ENCODE measurements around the gene KCNK4.

Gene KCNK4

DNA sequence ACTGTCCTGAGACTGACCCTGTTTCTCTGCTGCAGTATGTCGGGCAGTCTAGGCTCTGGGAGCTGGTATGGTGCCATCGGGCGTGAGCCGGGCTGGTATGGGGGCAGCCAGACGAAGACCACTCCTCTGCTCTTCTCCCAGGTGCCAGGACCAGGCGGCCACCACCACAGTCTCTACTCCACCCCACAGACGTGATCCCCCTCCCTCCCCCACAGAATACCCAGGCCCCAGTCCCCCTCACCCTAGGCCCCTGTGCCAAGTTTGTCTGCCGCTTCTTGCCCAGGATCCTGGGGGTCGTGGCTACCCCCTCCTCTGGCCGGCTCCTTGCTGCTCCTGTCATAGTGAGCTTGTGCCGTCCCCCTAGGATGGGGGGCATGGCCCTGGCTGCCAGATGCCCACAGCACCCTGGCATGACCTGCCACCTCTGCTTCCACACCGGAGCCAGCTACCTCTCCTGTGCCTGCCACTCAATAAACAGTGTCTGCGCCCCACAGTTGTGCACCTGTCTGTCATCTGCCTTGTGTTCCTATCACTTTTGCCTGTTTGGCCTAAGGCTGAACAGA is 2.0 kb upstream of the KCNK4 start:
- DNase-seq (ENCODE audit: low spot score), result no peak
- no peak for FAIRE-seq

- DNase-seq (ENCODE audit: low spot score) (no peak), FAIRE-seq (no peak)
Measured at GRCh38 chr11:64290352-64291261, 495 bp upstream of the KCNK4 start.

DNA sequence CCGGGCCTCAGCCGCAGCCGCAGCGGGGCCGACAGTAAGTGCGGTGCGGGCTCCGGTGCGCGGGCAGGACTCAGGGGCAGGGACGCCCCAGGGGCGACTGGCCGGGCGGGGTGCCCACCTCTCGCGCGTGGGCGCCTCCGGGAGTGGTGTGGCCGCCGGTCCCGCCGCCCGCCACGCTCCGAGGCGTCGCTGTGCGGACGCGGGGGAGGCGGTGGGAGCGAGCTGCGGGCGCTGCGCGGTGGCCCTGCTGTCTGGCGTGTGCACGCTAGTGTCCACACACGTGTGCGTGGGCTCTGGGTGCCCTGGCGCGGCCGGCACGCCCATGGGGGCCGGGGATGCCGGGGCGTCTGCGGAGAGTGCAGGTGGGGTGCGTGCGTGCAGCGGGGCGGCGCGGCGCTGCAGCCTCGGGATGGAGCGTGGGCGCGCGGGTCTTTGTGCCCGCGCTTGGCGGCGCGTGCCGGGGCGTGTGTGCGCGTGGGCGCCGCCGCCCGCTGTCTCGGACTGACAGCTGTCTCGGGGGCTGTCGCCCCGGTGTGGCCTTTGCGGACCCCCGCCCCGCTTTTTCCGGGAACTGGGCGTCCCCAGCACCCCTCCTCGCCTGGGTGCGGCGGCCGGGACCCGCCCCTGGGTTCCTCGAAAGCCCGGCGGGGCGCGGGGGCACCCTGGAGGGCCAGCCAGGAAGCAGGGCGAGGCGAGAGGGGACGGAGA is 804 bp downstream of the KCNK4 start:
- no peak for FAIRE-seq
- DNase-seq (ENCODE audit: low spot score), result no peak

- no peak for FAIRE-seq
Measured at GRCh38 chr11:64292460-64293254, 1.6 kb downstream of the KCNK4 start.

GRCh38 chr11:64294774-64295173 is 3.7 kb downstream of the KCNK4 start:
- DNase-seq (ENCODE audit: low spot score), result no peak
- no peak for FAIRE-seq

More at GRCh38 chr11:64292460-64293254, 1.6 kb downstream of the KCNK4 start:
- no peak for DNase-seq (ENCODE audit: low spot score)

DNA sequence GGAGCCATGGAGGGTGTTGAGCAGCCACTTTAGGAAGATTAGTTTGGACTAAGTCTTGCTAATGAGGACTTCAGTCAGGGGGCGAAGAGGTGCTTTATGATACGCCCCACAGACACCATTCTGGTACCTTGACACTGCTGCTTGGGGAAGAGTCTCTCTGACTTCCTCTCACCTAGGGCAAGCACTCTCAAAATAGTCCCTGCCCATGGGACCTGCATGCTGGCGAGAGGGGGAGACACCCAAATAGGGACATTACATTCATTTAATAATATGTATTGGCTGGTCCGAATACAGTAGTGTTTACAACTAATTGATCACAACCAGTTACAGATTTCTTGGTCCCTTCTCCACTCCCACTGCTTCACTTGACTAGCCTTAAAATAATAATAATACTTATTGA is 4.7 kb downstream of the KCNK4 start:
- no peak for DNase-seq (ENCODE audit: low spot score)
- FAIRE-seq, result no peak

DNA sequence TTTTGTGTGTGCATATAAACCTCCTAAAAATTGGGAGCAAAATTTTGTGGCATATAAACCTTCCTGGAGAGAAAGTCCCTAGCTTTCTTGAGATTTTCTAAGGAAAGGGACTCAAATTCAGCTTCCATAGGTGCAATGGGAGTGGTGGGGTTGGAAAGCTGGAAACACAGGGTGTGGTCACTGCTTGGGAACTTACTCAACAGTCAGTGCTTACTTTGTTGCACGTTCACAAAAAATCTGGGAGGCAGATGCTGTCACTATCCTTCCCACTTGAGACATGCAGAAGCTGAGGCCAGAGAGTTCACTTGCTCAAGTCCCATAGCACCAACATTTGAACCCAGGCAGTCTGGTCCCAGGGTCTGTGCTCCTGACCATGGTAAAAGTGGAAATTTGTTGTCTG is 5.1 kb downstream of the KCNK4 start:
- DNase-seq (ENCODE audit: low spot score) (no peak), FAIRE-seq (no peak)

- FAIRE-seq, result no peak
- no peak for DNase-seq (ENCODE audit: low spot score)
Measured at GRCh38 chr11:64296830-64297698, 6.0 kb downstream of the KCNK4 start.

GRCh38 chr11:64297699-64298358 is 6.7 kb downstream of the KCNK4 start:
- DNase-seq (ENCODE audit: low spot score) (no peak), FAIRE-seq (no peak)

DNA sequence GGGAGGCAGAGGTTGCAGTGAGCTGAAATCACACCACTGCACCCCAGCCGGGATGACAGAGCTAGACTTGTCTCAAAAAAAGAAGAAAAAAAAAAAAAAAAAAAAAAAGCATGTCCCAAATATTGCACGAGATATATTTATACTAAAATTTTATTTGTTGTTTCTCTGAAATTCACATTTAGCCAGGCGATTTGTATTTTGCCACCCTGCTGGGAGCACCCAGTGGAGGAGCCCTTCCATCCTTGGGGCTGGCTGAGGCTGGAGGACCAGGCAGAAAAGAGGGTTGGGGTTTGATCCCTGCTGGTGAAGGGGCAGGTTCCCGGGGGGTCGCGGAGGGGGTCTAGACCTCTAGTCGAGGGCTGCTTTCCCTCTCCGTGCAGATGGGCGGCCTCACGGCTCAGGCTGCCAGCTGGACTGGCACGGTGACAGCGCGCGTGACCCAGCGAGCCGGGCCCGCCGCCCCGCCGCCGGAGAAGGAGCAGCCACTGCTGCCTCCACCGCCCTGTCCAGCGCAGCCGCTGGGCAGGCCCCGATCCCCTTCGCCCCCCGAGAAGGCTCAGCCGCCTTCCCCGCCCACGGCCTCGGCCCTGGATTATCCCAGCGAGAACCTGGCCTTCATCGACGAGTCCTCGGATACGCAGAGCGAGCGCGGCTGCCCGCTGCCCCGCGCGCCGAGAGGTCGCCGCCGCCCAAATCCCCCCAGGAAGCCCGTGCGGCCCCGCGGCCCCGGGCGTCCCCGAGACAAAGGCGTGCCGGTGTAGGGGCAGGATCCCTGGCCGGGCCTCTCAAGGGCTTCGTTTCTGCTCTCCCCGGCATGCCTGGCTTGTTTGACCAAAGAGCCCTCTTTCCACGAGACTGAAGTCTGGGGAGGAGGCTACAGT is 8.1 kb downstream of the KCNK4 start:
- DNase-seq (ENCODE audit: low spot score) (no peak), FAIRE-seq (no peak)

GRCh38 chr11:64299847-64300648 is 8.9 kb downstream of the KCNK4 start, which contains the start of gene CATSPERZ:
Gene CATSPERZ, plus strand, starts transcription at chr11:64300358. Its CDS starts 53 bp downstream, at chr11:64300411.
- FAIRE-seq, result no peak

DNA sequence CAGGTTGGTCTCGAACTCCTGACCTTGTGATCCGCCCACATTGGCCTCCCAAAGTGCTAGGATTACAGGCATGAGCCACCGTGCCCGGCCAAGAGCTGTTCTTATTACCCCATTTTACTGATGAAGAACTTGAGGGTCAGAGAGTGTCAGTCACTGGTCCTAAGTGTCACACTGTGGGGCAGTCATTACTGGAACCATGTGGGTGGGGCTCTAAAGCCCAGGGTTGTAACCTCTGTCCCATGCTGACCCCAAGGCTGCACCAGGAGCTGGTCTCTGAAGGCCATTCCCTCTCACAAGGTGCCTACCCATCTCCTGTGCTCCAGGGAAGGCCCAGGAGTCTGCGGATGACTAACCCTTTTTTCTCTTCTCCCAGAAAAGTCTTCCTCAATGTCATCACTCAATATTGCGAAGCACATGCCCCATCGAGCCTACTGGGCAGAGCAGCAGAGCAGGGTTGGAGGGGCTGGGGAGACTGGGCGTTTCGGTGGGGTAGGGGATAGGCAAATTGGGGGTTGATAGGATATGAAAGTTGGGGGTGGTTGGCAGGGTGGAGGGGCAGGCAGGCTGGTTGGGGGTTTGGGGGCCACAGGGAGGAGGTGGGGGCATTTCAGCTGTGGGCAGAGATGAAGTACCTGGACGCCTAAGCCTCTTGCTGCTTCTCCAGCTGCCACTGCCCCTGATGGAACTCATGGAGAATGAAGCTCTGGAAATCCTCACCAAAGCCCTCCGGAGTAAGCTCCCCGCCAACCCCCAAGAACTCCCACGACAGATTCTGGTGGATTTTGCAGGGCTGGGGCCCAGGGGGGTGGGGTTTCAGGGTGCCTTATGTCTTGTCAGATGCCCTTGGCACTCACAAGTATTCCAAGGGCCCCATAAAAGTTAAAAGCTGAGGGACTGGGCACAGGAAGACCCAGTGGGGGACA is 12.3 kb downstream of the KCNK4 start:
- no peak for DNase-seq (ENCODE audit: low spot score)
- FAIRE-seq, result no peak

More at GRCh38 chr11:64299847-64300648, 8.9 kb downstream of the KCNK4 start, which contains the start of gene CATSPERZ:
- no peak for DNase-seq (ENCODE audit: low spot score)

DNA sequence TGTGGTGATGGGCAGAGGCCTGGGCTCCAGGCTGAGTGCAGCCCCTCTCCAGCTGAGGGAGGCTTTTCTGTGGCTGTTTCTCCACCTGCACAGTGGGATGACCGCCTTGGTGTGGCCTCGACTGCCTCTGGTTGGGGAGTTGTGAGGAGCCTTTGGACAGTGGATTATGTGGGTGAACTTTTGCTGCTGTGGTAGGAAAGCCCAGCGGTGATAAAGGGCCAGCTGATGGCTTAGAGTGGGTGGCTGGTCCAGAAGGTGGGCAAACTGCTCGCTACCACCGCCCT is 12.9 kb downstream of the KCNK4 start:
- FAIRE-seq, result no peak
- DNase-seq (ENCODE audit: low spot score), result no peak

- no peak for FAIRE-seq
- peak; percentile 87 for DNase-seq (ENCODE audit: low spot score)
Measured at GRCh38 chr11:64304316-64305072, 13.4 kb downstream of the KCNK4 start.

DNA sequence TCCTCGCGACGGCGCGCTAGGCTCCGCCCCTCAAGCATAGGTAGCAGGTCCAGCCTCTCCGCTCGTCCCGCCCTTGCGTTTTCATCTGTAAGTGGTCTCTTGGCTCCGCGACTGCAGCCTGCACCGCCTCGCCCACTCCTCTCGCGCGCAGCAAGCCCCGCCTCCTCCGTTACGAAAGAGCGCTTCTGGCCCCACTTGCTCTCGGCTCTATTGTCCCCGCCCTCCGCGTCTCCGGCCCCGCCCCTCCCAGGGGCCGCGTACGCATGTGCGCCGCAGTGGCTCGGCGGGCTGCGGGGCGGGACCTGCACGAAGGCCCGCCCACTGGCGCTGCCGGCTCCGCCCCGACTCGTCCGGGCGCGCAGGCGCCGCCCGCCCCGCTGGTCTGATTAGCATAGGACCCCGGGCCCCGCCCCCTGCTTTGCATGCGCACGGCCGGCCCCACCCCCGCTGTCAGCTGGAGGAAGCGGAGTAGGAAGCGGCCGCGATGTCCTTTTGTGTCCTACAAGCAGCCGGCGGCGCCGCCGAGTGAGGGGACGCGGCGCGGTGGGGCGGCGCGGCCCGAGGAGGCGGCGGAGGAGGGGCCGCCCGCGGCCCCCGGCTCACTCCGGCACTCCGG is 14.1 kb downstream of the KCNK4 start, which contains the start of gene ESRRA:
Gene ESRRA (plus strand): TSS at position 450 of the 616 bp plus-strand sequence. CDS start 1,656 bp downstream, outside the sequence.
- peak; percentile 99 for DNase-seq (ENCODE audit: low spot score)
- FAIRE-seq, result peak; percentile 84
